Ectodermal cell (in vitro differentiated cells): ENCODE results near the gene TMEM145.

Source experiments
- H3K27ac ChIP-seq: 2 replicates; pipeline ENCODE4 v1.7.0; 2013; ENCODE audit warnings: mild to moderate bottlenecking, low read depth, low read length; ENCODE audit not compliant: insufficient read depth, poor library complexity, severe bottlenecking
- H3K27me3 ChIP-seq: 2 replicates; pipeline ENCODE4 v1.7.0; 2013; ENCODE audit warnings: mild to moderate bottlenecking, low read length; ENCODE audit not compliant: insufficient read depth, control insufficient read depth, poor library complexity, severe bottlenecking
- H3K36me3 ChIP-seq: one replicate; pipeline ENCODE4 v1.7.0; 2013; ENCODE audit warnings: low read length; ENCODE audit not compliant: control insufficient read depth, insufficient read depth
- H3K4me1 ChIP-seq: one replicate; pipeline ENCODE4 v1.7.0; 2013; ENCODE audit warnings: low read length; ENCODE audit not compliant: control insufficient read depth, insufficient read depth
- H3K4me3 ChIP-seq: 2 replicates; pipeline ENCODE4 v1.7.0; 2013; ENCODE audit warnings: low read depth, low read length, control low read depth; ENCODE audit not compliant: insufficient read depth
- H3K9me3 ChIP-seq: 2 replicates; pipeline ENCODE4 v1.7.0; 2013; ENCODE audit warnings: mild to moderate bottlenecking, low read length, moderate library complexity; ENCODE audit not compliant: control insufficient read depth
- WGBS, 2 experiments: methylation state at CpG; one replicate each; pipeline ENCODE4 v1.1.7; 2013; ENCODE audit warnings: missing lambda C conversion rate in 2 of 2; 5-methylcytosine and 5-hydroxymethylcytosine counted together

The TMEM145 gene

DNA sequence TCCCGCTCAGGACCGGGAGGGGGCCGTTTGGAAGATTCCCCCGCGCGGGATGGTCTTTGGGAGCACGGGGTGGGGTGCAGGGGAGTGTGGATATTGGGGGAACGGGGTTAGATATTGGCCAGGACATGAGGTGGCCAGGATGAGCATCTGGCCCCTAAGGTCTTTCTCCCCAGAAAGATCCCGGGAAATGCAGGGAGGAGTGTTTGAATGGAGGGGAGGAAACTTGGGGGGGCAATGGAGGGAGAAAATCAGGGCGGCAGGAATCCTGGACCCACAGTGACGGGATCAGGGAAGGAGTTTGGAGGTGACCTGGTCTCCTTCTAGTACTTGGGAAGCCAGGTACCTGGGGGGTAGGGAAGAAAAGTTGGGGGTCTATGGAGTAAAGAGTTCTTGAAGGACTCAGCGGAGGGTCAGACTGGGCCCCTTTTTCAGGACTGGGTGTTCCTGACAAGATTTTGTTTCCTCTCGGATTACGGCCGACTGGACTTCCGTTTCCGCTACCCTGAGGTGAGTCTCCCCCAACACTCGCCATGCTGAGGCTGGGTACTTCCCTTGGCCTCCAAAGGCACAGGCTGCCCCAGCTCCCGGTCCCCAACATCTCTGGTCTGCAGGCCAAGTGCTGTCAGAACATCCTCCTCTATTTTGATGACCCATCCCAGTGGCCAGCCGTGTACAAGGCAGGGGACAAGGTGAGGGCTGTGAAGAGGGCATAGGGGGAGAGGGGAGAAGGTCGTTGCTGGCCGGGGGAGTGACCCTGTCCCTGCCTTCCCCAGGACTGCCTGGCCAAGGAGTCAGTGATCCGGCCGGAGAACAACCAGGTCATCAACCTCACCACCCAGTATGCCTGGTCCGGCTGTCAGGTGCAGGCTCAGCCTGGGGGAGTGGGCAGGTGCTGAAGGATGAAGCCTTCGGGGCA is 989 bp downstream of the TMEM145 start:
- H3K27me3 ChIP-seq = peaks cover 37% of the 10 kb centered on the region
- no peak overlapping the region for H3K27ac ChIP-seq
- peak overlapping the region; percentile 49 for H3K4me3 ChIP-seq
- H3K36me3 ChIP-seq = no peaks in the 10 kb centered on the region
- no peaks in the 10 kb centered on the region for H3K4me1 ChIP-seq
- no peaks in the 10 kb centered on the region for H3K9me3 ChIP-seq
- 45 to 46% methylated on average over 26 of the region's 26 CpGs for WGBS, 2 experiments

- Histone ChIP-seq H3K9me3 (no peaks in the 10 kb centered on the region), H3K4me1 (no peaks in the 10 kb centered on the region), H3K36me3 (no peaks in the 10 kb centered on the region), H3K4me3 (no peak overlapping the region), H3K27ac (no peak overlapping the region), H3K27me3 (peaks cover 37% of the 10 kb centered on the region)
- 82% methylated on average over 5 of the region's 5 CpGs for WGBS, 2 experiments
Measured at GRCh38 chr19:42315024-42315423, 1.9 kb downstream of the TMEM145 start.

- H3K36me3 ChIP-seq = no peaks in the 10 kb centered on the region
- no peaks in the 10 kb centered on the region for H3K4me1 ChIP-seq
- no peak overlapping the region for H3K4me3 ChIP-seq
- H3K27me3 ChIP-seq = peaks cover 50% of the 10 kb centered on the region
- no peaks in the 10 kb centered on the region for H3K9me3 ChIP-seq
- no peak overlapping the region for H3K27ac ChIP-seq
- WGBS, 2 experiments = 82 to 86% methylated on average over 28 of the region's 28 CpGs
Measured at GRCh38 chr19:42316223-42317211, 3.4 kb downstream of the TMEM145 start.

GRCh38 chr19:42317535-42317934 is 4.4 kb downstream of the TMEM145 start:
- H3K4me1 ChIP-seq = no peaks in the 10 kb centered on the region
- peaks cover 59% of the 10 kb centered on the region for H3K27me3 ChIP-seq
- no peaks in the 10 kb centered on the region for H3K36me3 ChIP-seq
- 84 to 85% methylated on average over 13 of the region's 13 CpGs for WGBS, 2 experiments
- no peak overlapping the region for H3K27ac ChIP-seq
- H3K9me3 ChIP-seq = no peaks in the 10 kb centered on the region
- H3K4me3 ChIP-seq = no peak overlapping the region

- Histone ChIP-seq H3K4me1 (peaks cover 5% of the 10 kb centered on the region), H3K4me3 (no peak overlapping the region), H3K36me3 (no peaks in the 10 kb centered on the region), H3K27ac (no peak overlapping the region), H3K27me3 (peaks cover 53% of the 10 kb centered on the region), H3K9me3 (no peaks in the 10 kb centered on the region)
- WGBS, 2 experiments = 83 to 87% methylated on average over 9 of the region's 9 CpGs
Measured at GRCh38 chr19:42322305-42322704, 9.2 kb downstream of the TMEM145 start.

GRCh38 chr19:42323473-42323851 is 10.4 kb downstream of the TMEM145 start:
- WGBS, 2 experiments = 9% methylated on average over 29 of the region's 29 CpGs
- Histone ChIP-seq H3K4me1 (peaks cover 5% of the 10 kb centered on the region), H3K27ac (no peak overlapping the region), H3K27me3 (peaks cover 49% of the 10 kb centered on the region), H3K9me3 (no peaks in the 10 kb centered on the region), H3K36me3 (no peaks in the 10 kb centered on the region), H3K4me3 (no peak overlapping the region)

- 3% methylated on average over 92 of the region's 92 CpGs for WGBS, 2 experiments
- Histone ChIP-seq H3K9me3 (no peaks in the 10 kb centered on the region), H3K36me3 (no peaks in the 10 kb centered on the region), H3K4me1 (peaks cover 5% of the 10 kb centered on the region), H3K27me3 (peaks cover 49% of the 10 kb centered on the region), H3K4me3 (peak overlapping the region; percentile 8), H3K27ac (no peak overlapping the region)
Measured at GRCh38 chr19:42323852-42324654, 10.9 kb downstream of the TMEM145 start.

- Histone ChIP-seq H3K27ac (no peak overlapping the region), H3K36me3 (no peaks in the 10 kb centered on the region), H3K4me1 (peaks cover 5% of the 10 kb centered on the region), H3K27me3 (peaks cover 49% of the 10 kb centered on the region), H3K4me3 (peak overlapping the region; percentile 8), H3K9me3 (no peaks in the 10 kb centered on the region)
- WGBS, 2 experiments = 3 to 4% methylated on average over 38 of the region's 38 CpGs
Measured at GRCh38 chr19:42324655-42325307, 11.7 kb downstream of the TMEM145 start.

DNA sequence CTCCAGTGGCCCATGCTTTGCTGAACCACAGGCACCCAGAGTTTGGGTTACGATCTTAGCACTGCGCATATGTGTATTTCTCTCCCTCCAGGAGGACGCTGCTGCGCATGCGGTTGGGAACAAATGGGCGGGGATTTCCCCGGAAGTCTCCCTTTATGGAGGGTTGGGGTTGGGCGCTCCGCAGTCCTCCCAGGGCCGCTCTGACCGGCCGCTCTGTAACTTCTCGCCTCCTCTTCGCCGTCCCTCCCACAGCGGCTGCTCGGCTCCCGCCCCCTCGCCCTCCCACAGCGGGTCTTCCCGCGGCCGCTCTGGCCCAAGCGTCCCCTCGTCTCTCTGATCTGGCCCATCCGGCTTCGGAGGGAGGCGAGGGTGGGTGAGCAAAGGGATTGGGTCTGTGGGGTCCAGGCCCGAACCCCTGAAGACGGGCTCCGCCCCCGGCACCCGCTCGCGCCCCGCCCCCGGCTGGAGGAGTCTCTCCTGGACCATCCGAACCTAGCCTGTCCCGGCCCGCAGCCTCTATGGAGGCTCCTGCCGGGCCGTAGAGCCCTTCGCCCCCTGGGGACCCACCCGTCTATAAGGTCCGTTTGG is 12.3 kb downstream of the TMEM145 start, which contains the start of gene MEGF8:
Gene MEGF8, plus strand, starts transcription at position 328 of the 588 bp plus-strand sequence. CDS start 609 bp downstream, outside the sequence.
- no peaks in the 10 kb centered on the region for H3K9me3 ChIP-seq
- peaks cover 5% of the 10 kb centered on the region for H3K4me1 ChIP-seq
- no peak within 1 kb of the TSS for H3K27ac ChIP-seq
- H3K27me3 ChIP-seq = peaks cover 47% of the 10 kb centered on the region
- H3K4me3 ChIP-seq = peak within 1 kb of the TSS; percentile 99
- 0% methylated on average over 45 of the region's 45 CpGs for WGBS, 2 experiments
- H3K36me3 ChIP-seq = no peaks in the 10 kb centered on the region
